K562 (cell line): Measurements from ENCODE around the gene CD40LG. TPM values are rescaled to one million over a fixed set of nuclear protein-coding genes. Genes with fewer than 3 reads are reported as not detected.

Experiments used
- ATAC-seq: fragments of 200-7000 bp; cut with Tn5 transposase; 3 replicates; pipeline ENCODE4 v1.9.1; 2020; ENCODE audit warnings: moderate library complexity
- BruUV-seq: library from RNA; stranded (reverse); fragments of 400-500 nt; replicated peaks from 2 replicates; lab custom pipeline; 2021; lab: Mats Ljungman, UMichigan
- CTCF ChIA-PET: fragments of 300-600 bp; formaldehyde crosslinking; extraction: SDS; loops from one replicate; lab custom pipeline; 2021; ENCODE audit warnings: low intra/inter-chr PET ratio; lab: Yijun Ruan, JAX
- POLR2A ChIA-PET: fragments of 300-600, 350-650 bp; sonication (Branson Sonifier 250); formaldehyde crosslinking; extraction: SDS; loops from one replicate; lab custom pipeline; 2021; ENCODE audit warnings: antibody characterized with exemption, inconsistent platforms; lab: Yijun Ruan, JAX
- DNase-seq, 4 experiments: peaks; one replicate each; pipeline versions ENCODE4 v3.0.0 to v3.0.0-alpha.2; 2011 to 2018; ENCODE audit warnings: low spot score in 3 of 4, mixed read lengths in 3 of 4; ENCODE audit errors: extremely low read depth in 1 of 4
- FAIRE-seq: peaks from 2 replicates; lab custom pipeline; 2011; peaks lifted over from hg19 to GRCh38; lab: Jason Lieb, UNC
- H2AFZ ChIP-seq: 2 replicates; pipeline ENCODE4 v1.6.0; 2011; ENCODE audit warnings: low read depth, low read length, control low read depth, inconsistent platforms
- H3K27ac ChIP-seq: fragments of 200-600 bp; 3 replicates; pipeline ENCODE4 v1.8.0; 2011; ENCODE audit warnings: low read depth, mild to moderate bottlenecking, control low read depth, inconsistent platforms, low read length, moderate library complexity, mixed read lengths; ENCODE audit errors: extremely low read depth
- H3K27me3 ChIP-seq, 2 experiments: fragments of 300-600 bp in 1 of 2; 2 replicates in 1 of 2; 3 replicates in 1 of 2; pipeline versions ENCODE4 v1.6.0 to v1.8.0; 2011; ENCODE audit warnings: inconsistent platforms in 2 of 2, low read length in 2 of 2, mild to moderate bottlenecking in 1 of 2, mixed read lengths in 1 of 2, moderate library complexity in 1 of 2; ENCODE audit not compliant: control insufficient read depth in 2 of 2, insufficient read depth in 2 of 2
- H3K36me3 ChIP-seq: fragments of 300-600 bp; 3 replicates; pipeline ENCODE4 v1.8.0; 2011; ENCODE audit warnings: mild to moderate bottlenecking, low read length, inconsistent platforms; ENCODE audit not compliant: control insufficient read depth, insufficient read depth
- H3K4me1 ChIP-seq, 2 experiments: fragments of 200-600 bp in 1 of 2; replicated peaks in 1 of 2; 2 replicates in 1 of 2; 3 replicates in 1 of 2; pipeline versions ENCODE4 v1.5.1 to v1.8.0; 2011; ENCODE audit warnings: inconsistent platforms in 2 of 2, low read length in 2 of 2, mild to moderate bottlenecking in 1 of 2, mixed read lengths in 1 of 2, moderate library complexity in 1 of 2; ENCODE audit not compliant: control insufficient read depth in 2 of 2, insufficient read depth in 2 of 2
- H3K4me2 ChIP-seq: 2 replicates; pipeline ENCODE4 v1.6.1; 2011; ENCODE audit warnings: low read length, control low read depth, inconsistent platforms, mixed read lengths; ENCODE audit not compliant: insufficient read depth
- H3K4me3 ChIP-seq: fragments of 200-600 bp; sonication (generic), shearing (Covaris generic); 2 replicates; pipeline ENCODE4 v1.5.1; 2016; ENCODE audit warnings: control low read depth, inconsistent platforms
- H3K79me2 ChIP-seq: fragments of 200-600 bp; 3 replicates; pipeline ENCODE4 v1.8.0; 2011; ENCODE audit warnings: low read length, inconsistent platforms; ENCODE audit not compliant: control insufficient read depth, insufficient read depth
- H3K9ac ChIP-seq, 2 experiments: 2 replicates each; pipeline versions ENCODE4 v1.6.0 to v1.6.1; 2011; ENCODE audit warnings: low read depth in 2 of 2, low read length in 2 of 2, control low read depth in 1 of 2, inconsistent platforms in 1 of 2, mild to moderate bottlenecking in 1 of 2, mixed read lengths in 1 of 2; ENCODE audit not compliant: insufficient read depth in 1 of 2
- H3K9me1 ChIP-seq: one replicate; pipeline ENCODE4 v1.6.0; 2011; ENCODE audit warnings: inconsistent platforms, mild to moderate bottlenecking, low read length, moderate library complexity; ENCODE audit not compliant: control insufficient read depth, insufficient read depth
- H3K9me3 ChIP-seq: replicated peaks from 2 replicates; pipeline ENCODE4 v1.5.1; 2011; ENCODE audit warnings: low read depth, low read length, inconsistent platforms; ENCODE audit not compliant: control insufficient read depth, insufficient read depth
- H4K20me1 ChIP-seq: replicated peaks from 2 replicates; pipeline ENCODE4 v1.6.1; 2011; ENCODE audit warnings: low read length, inconsistent platforms, mixed read lengths; ENCODE audit not compliant: control insufficient read depth, insufficient read depth
- BCLAF1 ChIP-seq, 2 experiments: fragments of 450-650 bp in 1 of 2; IDR thresholded peaks; 2 replicates each; pipeline ENCODE4 v1.6.1; 2011 to 2017; ENCODE audit warnings: low read depth in 2 of 2, antibody characterized with exemption in 1 of 2, borderline replicate concordance in 1 of 2, low read length in 1 of 2, mild to moderate bottlenecking in 1 of 2, mixed read lengths in 1 of 2; ENCODE audit not compliant: control insufficient read depth in 1 of 2
- CLOCK ChIP-seq: fragments of 250-450 bp; sonication (Bioruptor Pico); IDR thresholded peaks from 2 replicates; pipeline ENCODE4 v1.4.0; 2020; ENCODE audit warnings: mild to moderate bottlenecking, moderate library complexity, borderline replicate concordance
- ETS1 ChIP-seq: conservative IDR thresholded peaks from 2 replicates; pipeline ENCODE4 v1.6.1; 2011; ENCODE audit warnings: low read depth, mild to moderate bottlenecking, low read length; ENCODE audit not compliant: control insufficient read depth
- GABPB1 ChIP-seq: sonication (generic); formaldehyde crosslinking; IDR thresholded peaks from 2 replicates; pipeline ENCODE4 v1.8.0; 2022; ENCODE audit warnings: mild to moderate bottlenecking, missing genetic modification reagents
- GATAD2A ChIP-seq: fragments of 450-650 bp; IDR thresholded peaks from 2 replicates; pipeline ENCODE4 v1.6.1; 2017
- HNRNPL ChIP-seq: fragments of 200-400 bp; formaldehyde crosslinking; IDR thresholded peaks from 2 replicates; pipeline ENCODE4 v1.6.1; 2017; ENCODE audit warnings: low read depth, mild to moderate bottlenecking, low read length
- LCOR ChIP-seq: sonication (generic); formaldehyde crosslinking; IDR thresholded peaks from 2 replicates; pipeline ENCODE4 v1.8.0; 2022; ENCODE audit warnings: mild to moderate bottlenecking, missing genetic modification reagents
- NR4A1 ChIP-seq, 2 experiments: fragments of 250-450 bp in 1 of 2; fragments of 450-650 bp in 1 of 2; sonication (Bioruptor Pico) in 1 of 2; IDR thresholded peaks; 2 replicates each; pipeline versions ENCODE4 v1.4.0 to v1.6.1; 2016 to 2020; ENCODE audit warnings: mild to moderate bottlenecking in 2 of 2, missing compliant biosample characterization in 1 of 2, missing genetic modification characterization in 1 of 2, moderate library complexity in 1 of 2
- SRSF7 ChIP-seq: fragments of 200-400 bp; formaldehyde crosslinking; optimal IDR thresholded peaks from 2 replicates; pipeline ENCODE3; 2017; ENCODE audit warnings: mild to moderate bottlenecking, low read depth, low read length
- TSHZ1 ChIP-seq: fragments of 250-450 bp; sonication (Bioruptor Pico); IDR thresholded peaks from 2 replicates; pipeline ENCODE4 v1.4.0; 2020; ENCODE audit warnings: mild to moderate bottlenecking, moderate library complexity
- ZNF707 ChIP-seq: fragments of 250-450 bp; sonication (Bioruptor Pico); conservative IDR thresholded peaks from 2 replicates; pipeline ENCODE4 v1.8.0; 2022; ENCODE audit warnings: inconsistent platforms, mild to moderate bottlenecking, moderate library complexity
- WGBS: fragments of 100-300 bp; shearing (Covaris generic); methylation state at CpG from one replicate; pipeline ENCODE4 v1.1.6; 2016; ENCODE audit warnings: low coverage, mixed read lengths; ENCODE audit not compliant: insufficient coverage; ENCODE audit errors: missing lambda C conversion rate; 5-methylcytosine and 5-hydroxymethylcytosine counted together
- in situ Hi-C: fragments of 300-500 bp; cut with MboI; formaldehyde crosslinking; loops from 4 replicates; pipeline ENCODE4 v1.15.0; 2018; ENCODE audit warnings: inconsistent platforms, mixed read lengths
- intact Hi-C: fragments of 100-400 bp; cut with micrococcal nuclease; formaldehyde crosslinking; loops from 2 replicates; pipeline ENCODE4 v1.14.2; 2022
- polyA plus RNA-seq, 8 experiments: library from polyadenylated mRNA; depleted of rRNA in 4 of 8; stranded (reverse) in 5 of 8; unstranded in 3 of 8; fragments of >200 nt; fragmentation: Nextera tagmentation in 2 of 8; fragmentation: Illumina TruSeq in 1 of 8; extraction: Ambion mirVana in 2 of 8; extraction: Trizol in 1 of 8; gene quantifications; 2 replicates each; pipeline versions ENCODE4 v1.2.1 to v1.2.3, GENCODE V29; 2011 to 2014; ENCODE audit warnings: inconsistent platforms in 1 of 8, missing spikeins in 1 of 8
- total RNA-seq, 7 experiments: library from RNA; depleted of rRNA in 6 of 7; stranded (reverse); fragments of >200 nt in 6 of 7; fragmentation: Illumina TruSeq in 2 of 7; extraction: Trizol in 2 of 7; gene quantifications; 2 replicates each; pipeline versions ENCODE4 v1.2.1 to v1.2.3, GENCODE V29; 2011 to 2021; ENCODE audit warnings: low replicate concordance in 1 of 7

CD40LG gene
- total and polyA plus RNA-seq, 9 of the 15 experiments (the other 6 are each of a cell fraction or from before 2014, with no cell fraction given), result 0.11 TPM; not detected in 8

GRCh38 chrX:136635235-136635634 is 12.7 kb upstream of the CD40LG start:
- Histone ChIP-seq H2AFZ (no peak overlapping the region), H3K9ac (no peak overlapping the region), H3K4me2 (no peak overlapping the region), H3K36me3 (no peaks in the 10 kb centered on the region), H3K79me2 (no peaks in the 10 kb centered on the region), H3K27me3 (peaks cover 0 to 5% of the 10 kb centered on the region in 2 experiments; a peak in 2 of 5 replicates), H3K9me3 (no peaks in the 10 kb centered on the region), H4K20me1 (0 out of 2 replicates have a peak, but pooled peaks cover 4% of the 10 kb centered on the region), H3K4me1 (no peaks in the 10 kb centered on the region), H3K27ac (no peak overlapping the region), H3K9me1 (no peaks in the 10 kb centered on the region), H3K4me3 (no peak overlapping the region)
- no TSS peak for BruUV-seq
- ATAC-seq (no peak), FAIRE-seq (no peak), DNase-seq (no peak)
- intact Hi-C loops (no loop called here), in situ Hi-C loops (no loop called here)
- POLR2A ChIA-PET, result no interaction called here
- CTCF ChIA-PET, result no interaction called here
- 3% methylated on average over 6 of the region's 6 CpGs for WGBS
- TF ChIP-seq GABPB1 (CRISPR knock-in tag), result no peak
- no peak for TF ChIP-seq LCOR
- no peak for TF ChIP-seq SRSF7
- TF ChIP-seq NR4A1 (CRISPR knock-in tag; IDR thresholded peaks at IDR 0.05), result no peak
- TF ChIP-seq NR4A1 (tag; IDR thresholded peaks at IDR 0.05), result no peak
- no peak for TF ChIP-seq ETS1
- no peak for TF ChIP-seq CLOCK (CRISPR knock-in tag)
- TF ChIP-seq GATAD2A, result no peak
- no peak for TF ChIP-seq BCLAF1 (IDR thresholded peaks at IDR 0.05; ENCODE audit: borderline replicate concordance in 1 of 2, control insufficient read depth in 1 of 2, low read depth in 2 of 2, low read length in 1 of 2)
- no peak for TF ChIP-seq TSHZ1 (CRISPR knock-in tag)
- no peak for TF ChIP-seq ZNF707 (CRISPR knock-in tag)
- TF ChIP-seq HNRNPL, result no peak
